HG02588 (cell line): ENCODE data around the gene YBX2.
A peak's percentile ranks its signal among the peaks of the same experiment; 100 is the strongest.

Experiments
- ATAC-seq: cut with Tn5 transposase; IDR thresholded peaks from one replicate; pipeline ENCODE4 v1.9.1; 2021; ENCODE audit warnings: mild to moderate bottlenecking, moderate library complexity; ENCODE audit not compliant: unreplicated experiment

Gene YBX2

GRCh38 chr17:7323731-7324437, 29.4 kb upstream of the YBX2 start:
- no peak for ATAC-seq

GRCh38 chr17:7322520-7323194, 28.2 kb upstream of the YBX2 start:
- ATAC-seq: no peak

- ATAC-seq: no peak
Observed at GRCh38 chr17:7321466-7321865, 27.0 kb upstream of the YBX2 start.

GRCh38 chr17:7318121-7318860, 23.9 kb upstream of the YBX2 start:
- ATAC-seq: no peak

- no peak for ATAC-seq
Observed at GRCh38 chr17:7317161-7317803, 22.8 kb upstream of the YBX2 start.

- no peak for ATAC-seq
Observed at GRCh38 chr17:7315570-7316235, 21.3 kb upstream of the YBX2 start.

- peak; percentile 72 for ATAC-seq
Observed at GRCh38 chr17:7314719-7315569, 20.5 kb upstream of the YBX2 start, which contains the start of gene GPS2. Gene GPS2 (minus strand): TSS chr17:7315360. CDS start chr17:7315052, 308 bp downstream.

GRCh38 chr17:7313890-7314718, 19.7 kb upstream of the YBX2 start:
- no peak for ATAC-seq

- no peak for ATAC-seq
Observed at GRCh38 chr17:7313088-7313889, 18.9 kb upstream of the YBX2 start.

GRCh38 chr17:7312432-7313087, 18.1 kb upstream of the YBX2 start:
- no peak for ATAC-seq

GRCh38 chr17:7311110-7311705, 16.8 kb upstream of the YBX2 start:
- no peak for ATAC-seq

GRCh38 chr17:7309628-7310027, 15.2 kb upstream of the YBX2 start:
- ATAC-seq: no peak

GRCh38 chr17:7308625-7309433, 14.4 kb upstream of the YBX2 start:
- no peak for ATAC-seq

- peak; percentile 4 for ATAC-seq
Observed at GRCh38 chr17:7307686-7308624, 13.5 kb upstream of the YBX2 start.
